GM19193 (cell line): ENCODE results near the gene ASB16.

Experiments
- POLR2A ChIP-seq: IDR thresholded peaks from 4 replicates; pipeline ENCODE4 v1.6.1; 2011; ENCODE audit not compliant: insufficient read depth, insufficient read length; ENCODE audit errors: extremely low read depth

ASB16 gene

DNA sequence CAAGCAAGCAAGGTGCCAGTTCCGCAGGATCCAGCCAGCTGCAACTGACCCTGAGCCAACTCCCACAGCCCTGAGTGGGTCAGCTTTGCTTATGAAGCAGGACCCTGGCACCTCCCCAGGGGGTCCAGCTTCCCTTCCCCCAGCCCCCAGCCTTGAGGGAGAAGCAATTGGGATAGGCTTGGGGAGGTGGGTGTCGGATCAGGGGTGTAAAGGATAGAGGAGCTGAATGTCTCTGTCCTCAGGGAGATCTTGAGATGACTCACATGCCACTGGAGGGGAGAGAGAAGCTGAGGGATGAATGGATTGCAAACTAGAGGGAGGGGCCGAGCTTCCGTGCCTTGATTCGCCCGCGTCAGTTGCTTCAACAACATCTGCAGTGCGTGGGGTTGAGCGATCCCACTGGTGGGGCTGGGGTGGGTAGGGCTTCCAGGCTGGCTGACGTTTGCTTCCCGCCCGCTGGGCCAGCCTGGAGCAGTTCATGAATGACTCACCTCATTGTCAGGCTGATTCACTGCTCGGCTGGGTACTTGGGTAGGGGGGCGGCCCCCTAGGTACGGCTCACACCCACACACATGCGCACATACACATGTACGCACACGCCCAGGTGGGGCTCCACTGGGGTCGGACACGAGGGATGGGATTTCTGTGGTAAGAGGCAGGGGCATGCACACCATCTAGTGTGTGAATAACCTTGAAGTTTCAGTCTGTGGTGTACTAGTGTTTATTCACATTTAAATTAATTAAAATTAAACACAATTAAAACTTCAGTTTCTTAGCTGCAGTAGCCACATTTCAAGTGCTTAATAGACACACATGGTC is 32.4 kb upstream of the ASB16 start:
- no peak for TF ChIP-seq POLR2A

DNA sequence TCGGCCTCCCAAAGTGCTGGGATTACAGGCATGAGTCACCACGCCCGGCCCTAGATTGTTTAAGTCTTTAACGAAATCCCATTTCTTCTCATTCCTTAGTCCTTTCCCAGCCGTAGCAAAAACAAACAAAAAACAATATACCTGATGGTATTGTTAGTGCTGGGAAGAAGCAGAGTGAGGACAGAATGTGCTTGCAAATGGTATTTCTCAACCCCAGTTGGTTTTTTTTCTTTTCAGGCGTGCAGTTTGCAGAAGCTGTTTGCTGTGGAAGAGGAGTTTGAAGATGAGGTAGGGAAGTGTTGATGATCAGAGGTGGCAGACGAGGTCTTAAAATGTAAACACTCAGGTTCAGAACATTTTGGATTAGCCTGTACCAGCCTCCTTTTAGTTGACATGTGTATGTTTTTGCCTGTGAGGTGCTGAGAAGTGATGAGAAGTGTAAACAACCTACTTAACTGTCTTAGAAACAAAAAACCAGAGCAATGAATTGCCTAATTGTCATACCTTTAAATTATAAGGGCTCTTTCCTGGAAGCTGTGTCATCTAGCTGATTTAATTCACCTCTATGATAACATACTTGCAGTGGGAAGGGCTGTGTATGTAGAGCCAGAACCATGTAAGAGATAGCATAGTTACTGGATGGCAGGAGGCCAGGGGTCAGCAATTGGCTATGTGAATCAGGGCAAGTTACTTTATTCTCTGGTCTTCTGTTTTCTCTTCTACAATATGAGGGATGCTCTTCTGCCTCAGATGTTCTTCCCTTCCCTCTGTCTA is 25.4 kb upstream of the ASB16 start:
- no peak for TF ChIP-seq POLR2A

DNA sequence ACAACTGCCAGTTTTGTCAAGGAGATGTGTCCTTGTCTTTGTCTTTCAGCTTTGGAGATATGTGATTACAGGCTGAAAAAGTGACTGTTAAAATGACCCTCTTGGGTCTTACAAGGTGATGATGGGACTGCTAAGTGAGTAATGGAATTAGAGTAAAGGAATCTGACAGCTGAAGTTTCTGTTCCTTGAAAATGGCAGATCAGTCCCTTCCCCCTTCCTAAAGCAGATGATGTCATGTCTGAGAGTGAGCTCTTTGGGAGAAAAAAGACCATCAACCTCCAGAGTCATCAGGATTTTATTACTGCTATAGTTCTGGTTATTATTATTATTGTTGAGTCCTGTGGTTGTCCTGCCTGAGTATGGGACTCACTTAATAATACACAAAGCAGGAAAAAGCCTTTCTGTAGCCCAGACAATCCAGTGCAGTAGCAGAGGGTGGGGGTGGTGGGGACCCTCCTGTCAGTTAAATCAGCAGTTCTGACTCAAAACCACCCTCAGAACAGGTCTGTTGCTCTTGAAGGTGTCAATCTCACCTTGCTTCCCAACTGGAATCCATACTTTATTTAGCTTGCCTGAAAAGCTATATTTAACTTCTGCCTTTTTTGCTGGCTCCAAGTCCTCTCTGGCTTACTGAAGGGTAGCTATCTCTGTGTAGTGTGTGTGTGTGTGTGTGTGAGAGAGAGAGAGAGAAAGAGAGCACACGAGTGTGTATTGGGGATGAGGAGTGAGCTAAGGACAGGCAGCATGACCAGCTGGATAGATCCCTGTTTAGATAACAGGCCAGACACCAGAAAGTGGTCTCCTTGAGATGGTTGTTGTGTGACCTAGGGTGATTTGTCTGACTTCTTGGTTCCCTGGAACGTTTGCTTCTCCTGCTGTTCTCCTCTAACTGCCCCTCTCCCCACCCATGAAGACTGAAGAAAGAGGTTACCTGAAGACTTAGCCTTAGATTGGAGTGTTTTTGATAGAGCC is 23.8 kb upstream of the ASB16 start:
- TF ChIP-seq POLR2A = no peak

DNA sequence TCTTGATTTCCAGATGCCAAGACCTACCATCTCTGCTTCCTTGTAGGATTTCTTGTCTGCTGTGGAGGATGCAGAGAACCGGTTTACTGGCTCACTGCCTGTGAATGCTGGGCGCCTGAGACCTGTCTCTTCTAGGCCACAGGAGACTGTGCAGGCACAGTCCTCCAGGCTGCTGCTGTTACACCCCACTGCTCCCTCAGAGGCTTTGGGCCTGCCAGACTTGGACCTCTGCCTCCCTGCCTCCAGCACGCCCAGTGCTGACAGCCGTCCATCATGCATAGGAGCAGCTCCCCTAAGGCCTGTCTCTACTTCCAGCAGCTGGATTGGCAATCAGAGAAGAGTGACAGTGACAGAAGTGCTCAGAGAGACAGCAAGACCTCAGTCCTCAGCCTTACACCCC is 22.7 kb upstream of the ASB16 start:
- no peak for TF ChIP-seq POLR2A

DNA sequence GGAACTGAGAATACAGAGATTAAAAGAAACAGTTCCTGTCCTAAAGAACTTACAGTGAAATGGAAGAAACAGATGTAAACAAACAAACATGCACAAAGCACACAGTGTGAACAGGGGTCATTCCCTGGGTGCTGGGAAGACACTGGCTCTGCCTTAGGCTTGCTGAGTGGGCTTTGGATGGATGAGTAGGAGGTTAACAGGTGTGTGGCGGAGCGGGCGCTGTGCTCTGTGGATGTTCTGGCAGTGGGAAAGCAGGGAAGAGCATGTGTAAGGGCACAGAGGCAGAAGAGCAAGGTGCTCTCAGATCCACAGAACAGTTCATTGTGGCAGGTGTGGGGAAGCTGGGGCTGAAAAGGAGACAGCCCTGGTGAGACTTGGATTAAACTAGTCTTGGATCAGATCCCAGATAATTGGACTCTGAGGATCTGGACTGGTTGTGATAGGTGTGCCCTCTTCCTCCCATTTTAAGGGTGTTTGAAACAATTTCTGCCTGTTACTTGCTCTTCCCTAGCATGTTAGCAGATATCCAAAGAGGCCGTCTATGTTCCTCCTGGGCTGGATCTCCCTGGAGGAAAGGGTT is 20.7 kb upstream of the ASB16 start:
- no peak for TF ChIP-seq POLR2A

DNA sequence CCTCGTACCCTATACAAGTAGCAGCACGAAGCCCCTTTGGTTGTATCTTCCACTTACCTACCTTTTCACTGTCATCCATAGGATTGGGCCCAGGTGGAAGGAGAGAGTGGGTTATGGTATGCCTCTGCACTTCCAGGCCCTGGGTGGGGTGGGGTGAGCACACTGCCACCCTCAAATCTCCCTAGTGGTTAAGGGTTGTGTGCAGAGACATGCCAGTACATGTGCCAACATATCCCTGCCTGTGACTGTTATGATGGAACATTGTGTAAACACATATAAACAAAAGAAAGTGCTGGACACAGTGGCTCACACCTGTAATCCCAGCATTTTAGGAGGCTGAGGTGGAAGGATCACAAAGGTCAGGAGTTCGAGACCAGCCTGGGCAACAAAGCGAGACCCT is 17.6 kb upstream of the ASB16 start:
- no peak for TF ChIP-seq POLR2A

DNA sequence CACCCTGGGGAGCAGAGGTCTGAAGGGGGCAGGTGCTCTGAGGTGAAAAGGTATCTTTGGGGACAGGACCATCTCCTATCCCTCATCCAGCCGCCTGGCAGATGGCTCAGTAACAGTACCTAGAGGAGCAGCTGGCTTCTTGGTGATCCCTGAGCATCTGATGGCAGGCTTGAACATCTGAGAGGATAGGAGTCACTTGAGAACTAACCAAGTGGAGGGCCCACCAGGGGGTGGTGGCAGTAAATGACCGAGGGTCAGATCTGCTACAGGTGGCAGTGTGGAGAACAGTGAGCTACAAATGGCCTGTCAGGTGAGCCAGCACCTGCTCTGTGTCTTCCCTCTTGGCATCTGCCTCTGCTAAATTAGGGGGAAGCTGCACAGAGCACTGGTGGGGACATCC is 15.0 kb upstream of the ASB16 start:
- no peak for TF ChIP-seq POLR2A

DNA sequence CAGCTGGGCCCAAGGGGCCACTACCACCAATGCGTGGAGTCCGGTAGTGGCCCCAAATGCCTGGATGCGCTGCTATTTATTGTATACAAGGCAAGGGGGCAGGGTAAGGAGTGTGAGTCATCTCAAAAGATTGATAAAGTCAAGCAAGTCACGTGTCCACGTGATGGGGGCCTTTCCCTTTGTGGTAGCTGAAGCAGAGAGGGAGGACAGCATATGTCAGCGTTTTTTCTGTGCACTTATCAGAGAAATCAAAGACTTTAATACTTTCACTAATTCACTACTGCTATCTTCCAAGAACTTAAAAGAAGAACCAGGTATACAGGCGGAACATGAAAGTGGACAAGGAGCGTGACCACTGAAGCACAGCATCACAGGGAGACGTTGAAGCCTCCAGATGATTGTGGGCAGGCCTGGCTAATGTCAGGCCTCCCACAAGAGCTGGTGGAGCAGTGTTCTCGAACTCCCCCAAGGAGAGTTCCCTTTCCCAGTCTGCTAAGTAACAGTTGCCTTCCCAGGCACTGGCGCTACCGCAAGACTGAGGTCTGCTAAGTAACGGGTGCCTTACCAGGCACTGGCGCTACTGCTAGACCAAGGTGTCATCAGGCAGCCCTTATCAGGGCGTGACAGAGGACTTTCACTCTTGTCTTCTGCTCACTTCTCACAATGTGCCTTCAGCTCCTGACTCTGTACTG is 10.8 kb upstream of the ASB16 start:
- TF ChIP-seq POLR2A = no peak

DNA sequence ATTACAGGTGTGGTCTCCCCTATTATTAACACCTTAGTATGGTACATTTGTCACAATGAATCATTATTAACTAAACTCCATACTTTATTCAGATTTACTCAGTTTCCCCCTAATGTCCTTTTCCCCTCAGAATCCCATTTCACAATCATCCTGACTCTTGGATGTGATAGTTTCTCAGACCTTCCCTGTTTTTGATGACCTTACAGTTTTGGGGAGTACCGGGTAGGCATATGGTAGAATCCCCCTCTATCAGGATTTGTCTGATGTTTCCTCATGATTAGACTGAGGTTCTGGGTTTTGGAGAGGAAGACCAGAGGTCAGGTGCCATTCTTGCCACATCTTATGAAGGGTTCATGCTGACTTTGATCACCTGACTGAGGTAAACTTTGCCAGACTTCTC is 6.0 kb upstream of the ASB16 start:
- no peak for TF ChIP-seq POLR2A

DNA sequence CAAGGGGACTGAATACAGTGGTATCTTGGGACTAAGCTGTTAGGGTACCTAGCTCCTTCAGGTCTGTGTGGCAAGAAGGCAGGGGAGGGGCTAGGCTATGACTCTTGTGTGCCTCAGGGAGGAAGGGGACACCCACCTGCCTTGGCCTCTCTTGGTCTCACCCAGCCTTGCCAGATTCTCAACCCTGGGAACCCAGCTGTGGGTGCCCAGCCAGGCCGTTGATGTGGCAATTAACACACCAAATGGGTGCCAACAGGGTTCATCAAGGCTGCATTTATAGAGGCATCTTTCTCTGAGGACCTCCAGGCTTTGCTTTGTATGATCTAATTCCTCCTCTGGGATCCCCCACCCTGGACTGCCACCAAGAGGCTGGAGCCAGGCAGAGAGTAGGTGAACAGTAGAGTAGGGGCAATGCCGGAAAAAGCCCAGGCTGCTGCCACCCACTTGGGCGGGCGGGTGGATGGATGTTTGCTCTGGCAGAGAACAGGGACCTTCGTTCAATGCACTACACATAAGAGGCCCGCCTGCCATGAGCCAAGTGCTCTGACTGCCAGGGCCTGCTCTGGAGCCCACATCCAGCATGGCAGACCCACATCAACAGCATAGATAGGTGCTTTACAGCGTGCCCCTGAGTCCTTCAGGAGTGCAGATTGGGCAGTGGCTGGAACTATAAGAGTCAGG is 3.2 kb upstream of the ASB16 start:
- TF ChIP-seq POLR2A = no peak

DNA sequence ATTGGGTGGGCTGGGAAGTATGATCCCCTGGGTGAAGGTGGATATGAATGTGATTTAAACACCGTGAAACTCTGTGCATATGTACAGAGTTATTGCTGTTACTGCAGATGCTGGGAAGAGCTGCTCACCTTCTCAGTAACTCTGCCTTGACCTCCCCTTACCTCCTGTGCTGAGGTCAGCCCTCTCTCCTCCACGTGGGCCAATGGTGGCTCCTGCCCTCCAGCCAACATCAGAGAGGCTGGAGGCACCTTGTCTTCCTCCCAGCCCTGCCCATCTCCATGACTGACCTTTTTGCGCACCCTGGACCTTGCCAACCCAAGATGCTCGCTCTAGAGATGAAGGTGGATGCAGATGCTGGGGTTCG is 387 bp upstream of the ASB16 start:
- TF ChIP-seq POLR2A = no peak

DNA sequence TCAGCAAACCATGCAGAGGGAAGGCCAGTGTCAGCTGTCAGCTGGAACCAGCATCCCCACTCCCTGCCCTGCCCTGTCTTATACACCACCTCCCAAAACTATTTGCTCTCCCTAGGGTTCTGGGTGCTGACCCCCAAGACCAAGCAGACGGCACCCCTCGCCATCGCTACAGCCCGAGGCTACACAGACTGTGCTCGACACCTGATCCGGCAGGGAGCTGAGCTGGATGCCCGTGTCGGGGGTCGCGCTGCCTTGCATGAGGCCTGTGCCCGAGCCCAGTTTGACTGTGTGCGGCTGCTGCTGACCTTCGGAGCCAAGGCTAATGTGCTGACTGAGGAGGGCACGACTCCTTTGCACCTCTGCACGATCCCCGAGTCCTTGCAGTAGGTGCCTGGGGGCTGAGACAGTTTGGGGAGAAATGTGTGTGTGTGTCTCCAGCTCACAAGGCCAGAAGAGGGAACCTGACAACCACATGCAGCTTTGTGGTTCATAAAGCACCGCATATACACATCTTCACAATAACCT is 1.5 kb downstream of the ASB16 start:
- no peak for TF ChIP-seq POLR2A

DNA sequence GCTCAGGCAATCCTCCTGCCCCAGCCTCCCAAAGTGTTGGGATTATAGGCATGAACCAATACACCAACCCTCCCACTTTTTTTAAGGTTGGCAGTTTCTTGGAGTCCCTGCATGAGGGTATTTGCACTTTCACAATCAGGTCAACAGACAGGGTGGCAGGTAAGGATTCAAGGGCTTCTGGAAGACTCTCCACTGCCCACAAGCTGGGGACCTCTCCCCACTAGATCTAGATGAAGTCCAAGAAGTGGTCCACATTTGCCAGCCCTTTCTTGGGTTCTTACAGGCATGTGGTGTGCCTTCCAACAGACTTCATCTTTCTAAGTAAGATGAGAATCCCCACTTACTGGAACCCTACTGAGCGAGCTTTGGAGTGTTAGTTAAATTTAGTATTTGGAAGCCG is 3.9 kb downstream of the ASB16 start:
- no peak for TF ChIP-seq POLR2A
